ENCODE measurements around the gene PARP15. TPM values are rescaled to one million over a fixed set of nuclear protein-coding genes. Genes with fewer than 3 reads are reported as not detected.

Gene PARP15
- total RNA-seq: not detected in 2 replicates

GRCh38 chr3:122577409-122578031, at the start of gene PARP15:
TSS of gene PARP15 (plus strand) at chr3:122577650. CDS start at chr3:122577668, 18 bp downstream.

GRCh38 chr3:122564155-122564912, 13.1 kb upstream of the PARP15 start, which contains the start of the genes DTX3L and PARP9:
TSS of gene DTX3L (plus strand) at chr3:122564338. CDS start at chr3:122564427, 89 bp downstream.
TSS of gene PARP9 (minus strand) at chr3:122564300. CDS start at chr3:122559620, 4,680 bp downstream.

GRCh38 chr3:122680475-122681283, 103.2 kb downstream of the PARP15 start, which contains the start of gene PARP14:
TSS of gene PARP14 (plus strand) at chr3:122680839. CDS start at chr3:122680884, 45 bp downstream.

Other genes with a start within 250 kb of the PARP15 start
- 35.0 and 58.6 TPM in 2 replicates for gene MIX23, start 194.4 kb upstream of the PARP15 start, total RNA-seq
- 15.1 and 22.9 TPM in 2 replicates for gene FAM162A, start 193.5 kb upstream of the PARP15 start, total RNA-seq
- 1.4 and 3.2 TPM in 2 replicates for gene WDR5B, start 161.6 kb upstream of the PARP15 start, total RNA-seq
- 35.4 and 40.3 TPM in 2 replicates for gene KPNA1, start 62.7 kb upstream of the PARP15 start, total RNA-seq
- 8.7 and 11.8 TPM in 2 replicates for gene PARP9, start 13.3 kb upstream of the PARP15 start, total RNA-seq
- gene DTX3L, start 13.3 kb upstream of the PARP15 start, total RNA-seq: 9.4 and 15.2 TPM in 2 replicates
- gene PARP14, start 103.2 kb downstream of the PARP15 start, total RNA-seq: 18.8 and 44.8 TPM in 2 replicates
- 10.1 and 14.1 TPM in 2 replicates for gene HSPBAP1, start 216.2 kb downstream of the PARP15 start, total RNA-seq
- gene SLC49A4, start 217.4 kb downstream of the PARP15 start, total RNA-seq: 34.7 and 35.4 TPM in 2 replicates